Adrenal gland (tissue), 12 donors: ENCODE measurements around the gene MRPS11. TPM values are rescaled to one million over a fixed set of nuclear protein-coding genes. Genes with fewer than 3 reads are reported as not detected.

Source experiments
- DNase-seq, 7 donors: peaks; one replicate each; pipeline ENCODE4 v3.0.0-alpha.2; 2019 to 2020
- H3K27ac ChIP-seq, 5 donors: fragments of 200-600 bp; sonication (generic) in 4 of 5; 1 replicate in 3 of 5; 2 replicates in 2 of 5; pipeline versions ENCODE4 v1.5.1 to v1.8.0; 2016 to 2020; ENCODE audit warnings: mild to moderate bottlenecking in 1 of 5
- H3K27me3 ChIP-seq: fragments of 200-600 bp; 2 replicates; pipeline ENCODE4 v1.8.0; 2021
- H3K36me3 ChIP-seq, 2 donors: fragments of 200-600 bp; replicated peaks in 1 of 2; 1 replicate in 1 of 2; 2 replicates in 1 of 2; pipeline versions ENCODE4 v1.5.1 to v1.8.0; 2018 to 2022
- H3K4me1 ChIP-seq, 2 donors: fragments of 200-600 bp; replicated peaks in 1 of 2; 1 replicate in 1 of 2; 2 replicates in 1 of 2; pipeline versions ENCODE4 v1.5.1 to v1.8.0; 2018 to 2021
- H3K4me3 ChIP-seq, 4 donors: fragments of 200-600 bp; sonication (generic) in 3 of 4; one replicate each; pipeline ENCODE4 v1.5.1; 2016 to 2018
- H3K9me3 ChIP-seq, 3 donors: fragments of 200-600 bp; sonication (generic) in 1 of 3; replicated peaks in 1 of 3; 1 replicate in 2 of 3; 2 replicates in 1 of 3; pipeline versions ENCODE4 v1.5.1 to v1.8.0; 2016 to 2021
- CTCF ChIP-seq, 6 experiments: fragments of 450-650 bp in 4 of 6; fragments of 200-600 bp in 2 of 6; sonication (generic) in 1 of 6; IDR thresholded peaks; 1 replicate in 5 of 6; 2 replicates in 1 of 6; pipeline versions ENCODE4 v1.5.1 to v1.8.0; 2016 to 2021; ENCODE audit warnings: antibody characterized with exemption in 6 of 6, mild to moderate bottlenecking in 2 of 6, moderate library complexity in 1 of 6
- POLR2A ChIP-seq, 2 donors: fragments of 450-650 bp; IDR thresholded peaks; one replicate each; pipeline ENCODE4 v1.6.1; 2017; ENCODE audit warnings: antibody characterized with exemption in 2 of 2, mild to moderate bottlenecking in 2 of 2, moderate library complexity in 1 of 2
- WGBS, 4 donors: extraction: QIAGEN DNeasy Blood & Tissue Kit in 2 of 4; methylation state at CpG; one replicate each; pipeline versions ENCODE4 v1.1.5 to v1.1.7; 2013 to 2017; 5-methylcytosine and 5-hydroxymethylcytosine counted together
- intact Hi-C, 2 donors: fragments of 100-400 bp; cut with DNase I; formaldehyde crosslinking; loops; one replicate each; pipeline versions ENCODE4 v1.14.1 to v1.15.0; 2022 to 2023
- polyA plus RNA-seq, 3 donors: library from polyadenylated mRNA; stranded (reverse); fragments of 200-250 nt in 2 of 3; fragments of 350-450 nt in 1 of 3; fragmentation: Illumina TruSeq in 1 of 3; extraction: RNeasy Lipid Tissue Mini Kit (QIAGEN cat#74804) in 1 of 3; gene quantifications; one replicate each; pipeline ENCODE4 v1.2.3, GENCODE V29; 2013 to 2014
- total RNA-seq, 9 donors: library from RNA; depleted of rRNA in 4 of 9; stranded (reverse); fragments of >200 nt in 4 of 9; fragments of 120-200 nt in 1 of 9; fragmentation: NEBNext Ultra II Directional in 1 of 9; extraction: Animal tissue kit (Norgen Biotek cat#: 25700) in 1 of 9; gene quantifications; one replicate each; pipeline versions ENCODE4 v1.1.0 to v1.2.4, GENCODE V29; 2013 to 2023
- donor health status: healthy with polysubstance abuse.
- donor health status: Bipolar disorder and iron deficiency.
- donor health status: DM: yes; HTN: yes; CAD: no.
- donor health status: DM: no; HTN: no; CAD: no.
- donor health status: DM: no; HTN: no; CAD: no.
- donor health status: DM: yes; HTN: yes; CAD: no.

Gene MRPS11
- total and polyA plus RNA-seq, 12 donors: 41.3 to 194 (median 59.6) TPM

GRCh38 chr15:88506628-88507027 is 39.1 kb downstream of the MRPS11 start:
- no peaks in the 10 kb centered on the region for H3K4me1 ChIP-seq
- H3K36me3 ChIP-seq: peaks cover 0 to 19% of the 10 kb centered on the region in 2 donors
- intact Hi-C loops: loop anchor here in 1 of 2 donors (10.0 kb wide), 1 partner anchor 108 kb away; no protein-coding TSS in a partner anchor
- H3K4me3 ChIP-seq: no peak overlapping the region
- TF ChIP-seq POLR2A (IDR thresholded peaks at IDR 0.05): no peak
- TF ChIP-seq CTCF (IDR thresholded peaks at IDR 0.05): no peak
- DNase-seq: peak in 1 of 7 donors; percentile 23
- no peaks in the 10 kb centered on the region for H3K9me3 ChIP-seq
- H3K27me3 ChIP-seq: no peaks in the 10 kb centered on the region
- H3K27ac ChIP-seq: no peak overlapping the region

GRCh38 chr15:88509321-88509720 is 41.8 kb downstream of the MRPS11 start:
- no peak for DNase-seq
- intact Hi-C loops: loop anchor here in 1 of 2 donors (10.0 kb wide), 1 partner anchor 105 kb away; no protein-coding TSS in a partner anchor
- TF ChIP-seq POLR2A (IDR thresholded peaks at IDR 0.05): no peak
- TF ChIP-seq CTCF (IDR thresholded peaks at IDR 0.05): no peak
- Histone ChIP-seq H3K9me3 (no peaks in the 10 kb centered on the region), H3K4me3 (no peak overlapping the region), H3K27me3 (no peaks in the 10 kb centered on the region), H3K36me3 (peaks cover 0 to 25% of the 10 kb centered on the region in 2 donors), H3K27ac (no peak overlapping the region), H3K4me1 (peaks cover 0 to 7% of the 10 kb centered on the region in 2 donors)
- 92 to 99% (median 96%) methylated on average over 4 of the region's 4 CpGs for WGBS, 4 donors

- Histone ChIP-seq H3K27me3 (no peaks in the 10 kb centered on the region), H3K27ac (no peak overlapping the region), H3K36me3 (peaks cover 0 to 25% of the 10 kb centered on the region in 2 donors), H3K9me3 (no peaks in the 10 kb centered on the region), H3K4me1 (peaks cover 0 to 7% of the 10 kb centered on the region in 2 donors), H3K4me3 (no peak overlapping the region)
- no peak for DNase-seq
- intact Hi-C loops: loop anchor here in 1 of 2 donors (10.0 kb wide), 1 partner anchor 105 kb away; no protein-coding TSS in a partner anchor
- TF ChIP-seq CTCF (IDR thresholded peaks at IDR 0.05): no peak
- TF ChIP-seq POLR2A (IDR thresholded peaks at IDR 0.05): no peak
These were observed 42.5 kb downstream of the MRPS11 start for GRCh38 chr15:88509964-88510363.

- H3K36me3 ChIP-seq: peaks cover 0 to 25% of the 10 kb centered on the region in 2 donors
- H3K4me3 ChIP-seq: no peak overlapping the region
- no peak overlapping the region for H3K27ac ChIP-seq
- H3K4me1 ChIP-seq: peaks cover 0 to 7% of the 10 kb centered on the region in 2 donors
- 71 to 97% (median 91%) methylated on average over 2 of the region's 2 CpGs for WGBS, 4 donors
- TF ChIP-seq CTCF (IDR thresholded peaks at IDR 0.05) (no peak), POLR2A (IDR thresholded peaks at IDR 0.05) (no peak)
- no peaks in the 10 kb centered on the region for H3K9me3 ChIP-seq
- DNase-seq: no peak
- no peaks in the 10 kb centered on the region for H3K27me3 ChIP-seq
- intact Hi-C loops: no loop called here
These were observed 43.7 kb downstream of the MRPS11 start for GRCh38 chr15:88511161-88511560.
